NK-92 (cell line): ENCODE measurements around the gene MAP2K2.

Source experiments
- DNase-seq: peaks from one replicate; lab custom pipeline; 2025; ENCODE audit not compliant: unreplicated experiment; lab: John Stamatoyannopoulos, UW

MAP2K2 gene

GRCh38 chr19:4045597-4046361 lies 78.1 kb downstream of the MAP2K2 start:
- no peak for DNase-seq

DNA sequence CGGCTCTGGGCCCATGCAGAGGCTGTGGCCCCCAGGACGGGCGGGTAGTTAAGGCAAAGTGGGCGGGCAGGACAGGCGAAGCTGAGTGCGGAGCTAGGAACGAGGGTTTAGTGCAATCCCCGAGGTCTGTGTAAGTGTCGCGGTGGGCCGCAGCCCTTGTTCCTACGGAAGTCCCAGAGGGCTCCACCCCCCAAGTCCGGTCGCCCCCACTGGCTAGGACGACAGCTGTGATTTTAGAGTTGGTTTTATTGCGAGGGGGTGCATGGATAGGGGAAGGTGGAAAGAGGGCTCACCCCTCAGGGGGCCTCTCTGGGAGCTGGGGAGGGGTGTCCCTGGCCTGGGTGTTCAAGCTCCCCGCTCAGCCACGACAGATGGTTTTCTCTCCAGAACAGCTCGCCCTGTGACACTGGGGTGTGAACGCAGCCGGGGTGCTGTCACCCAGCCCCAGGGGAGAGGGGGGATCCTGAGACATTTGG lies 78.9 kb downstream of the MAP2K2 start:
- no peak for DNase-seq

DNA sequence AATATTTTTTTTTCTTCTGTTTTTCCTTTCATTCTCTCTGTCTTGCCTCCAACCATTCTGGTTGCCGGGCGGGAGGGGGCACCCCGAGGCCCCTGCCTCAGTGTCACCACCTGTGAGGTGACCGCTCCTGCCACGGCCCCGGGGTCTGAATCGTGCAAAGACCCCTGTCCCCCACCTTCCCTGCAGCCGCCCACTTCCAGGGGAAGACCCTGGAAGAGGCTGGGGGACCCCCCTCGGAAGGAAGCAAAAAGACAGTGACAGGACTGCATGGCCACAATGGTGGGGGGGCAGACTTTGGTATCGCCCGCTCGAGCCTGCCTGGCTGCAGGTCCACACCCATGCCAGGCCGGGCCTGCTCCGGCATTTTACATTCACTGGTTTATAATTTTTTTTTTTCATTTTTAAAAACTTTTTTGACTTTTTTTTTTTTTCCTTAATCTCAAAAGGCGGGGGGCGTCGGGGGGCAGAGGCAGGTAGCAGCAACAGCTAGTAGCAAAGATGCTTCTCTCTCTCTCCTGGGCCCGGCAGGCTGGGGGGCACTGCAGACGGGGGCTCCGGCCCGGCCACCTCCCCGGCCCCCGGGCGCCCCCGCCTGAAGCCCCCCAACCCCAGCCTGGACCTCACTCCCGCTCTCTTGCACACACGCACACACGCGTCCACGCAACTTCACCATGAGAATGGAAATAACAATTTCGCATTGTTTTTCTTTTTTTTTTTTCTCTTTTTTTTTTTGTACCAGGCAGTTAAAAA lies 79.8 kb downstream of the MAP2K2 start:
- DNase-seq, result no peak

GRCh38 chr19:4043401-4043800 lies 80.5 kb downstream of the MAP2K2 start:
- DNase-seq, result no peak

GRCh38 chr19:4042731-4043082 lies 81.2 kb downstream of the MAP2K2 start:
- DNase-seq, result no peak

- no peak for DNase-seq
These were observed 81.7 kb downstream of the MAP2K2 start for GRCh38 chr19:4042064-4042730.
